GM12873 (cell line): Measurements from ENCODE around the gene GUK1.

Experiments used
- CTCF ChIP-seq: IDR thresholded peaks from 2 replicates; pipeline ENCODE4 v1.5.1; 2012; ENCODE audit warnings: low read depth, mild to moderate bottlenecking, moderate library complexity, low read length, control low read depth; ENCODE audit not compliant: insufficient read depth; ENCODE audit errors: missing control alignments

Gene GUK1

GRCh38 chr1:228157729-228158126 is 17.6 kb downstream of the GUK1 start:
- no peak for TF ChIP-seq CTCF

GRCh38 chr1:228158151-228159007 is 18.3 kb downstream of the GUK1 start:
- no peak for TF ChIP-seq CTCF

- no peak for TF ChIP-seq CTCF
These were observed 19.1 kb downstream of the GUK1 start for GRCh38 chr1:228159008-228159665.

GRCh38 chr1:228160201-228160761 is 20.2 kb downstream of the GUK1 start:
- TF ChIP-seq CTCF = no peak

GRCh38 chr1:228161362-228161761 is 21.3 kb downstream of the GUK1 start:
- no peak for TF ChIP-seq CTCF

GRCh38 chr1:228161866-228162265 is 21.8 kb downstream of the GUK1 start:
- TF ChIP-seq CTCF = no peak

- no peak for TF ChIP-seq CTCF
These were observed 22.4 kb downstream of the GUK1 start for GRCh38 chr1:228162286-228163006.
